AG09309 (cell line): ENCODE measurements around the gene RBX1.
"Not testable (repeated sequence)": the region's sequence is repeated elsewhere in the genome, so short reads cannot be mapped to it uniquely, and the experiment has no call there.

Experiments
- DNase-seq: peaks from one replicate; pipeline ENCODE4 v3.0.0-alpha.2; 2010; ENCODE audit warnings: low read depth
- H3K4me3 ChIP-seq: 2 replicates; pipeline ENCODE4 v1.5.1; 2011; ENCODE audit warnings: mild to moderate bottlenecking, low read depth, low read length, moderate library complexity; ENCODE audit not compliant: control insufficient read depth
- CTCF ChIP-seq: IDR thresholded peaks from 2 replicates; pipeline ENCODE4 v1.5.1; 2011; ENCODE audit warnings: mild to moderate bottlenecking, low read depth, low read length, inconsistent platforms; ENCODE audit not compliant: insufficient read depth, control insufficient read depth; ENCODE audit errors: missing control alignments

Gene RBX1

DNA sequence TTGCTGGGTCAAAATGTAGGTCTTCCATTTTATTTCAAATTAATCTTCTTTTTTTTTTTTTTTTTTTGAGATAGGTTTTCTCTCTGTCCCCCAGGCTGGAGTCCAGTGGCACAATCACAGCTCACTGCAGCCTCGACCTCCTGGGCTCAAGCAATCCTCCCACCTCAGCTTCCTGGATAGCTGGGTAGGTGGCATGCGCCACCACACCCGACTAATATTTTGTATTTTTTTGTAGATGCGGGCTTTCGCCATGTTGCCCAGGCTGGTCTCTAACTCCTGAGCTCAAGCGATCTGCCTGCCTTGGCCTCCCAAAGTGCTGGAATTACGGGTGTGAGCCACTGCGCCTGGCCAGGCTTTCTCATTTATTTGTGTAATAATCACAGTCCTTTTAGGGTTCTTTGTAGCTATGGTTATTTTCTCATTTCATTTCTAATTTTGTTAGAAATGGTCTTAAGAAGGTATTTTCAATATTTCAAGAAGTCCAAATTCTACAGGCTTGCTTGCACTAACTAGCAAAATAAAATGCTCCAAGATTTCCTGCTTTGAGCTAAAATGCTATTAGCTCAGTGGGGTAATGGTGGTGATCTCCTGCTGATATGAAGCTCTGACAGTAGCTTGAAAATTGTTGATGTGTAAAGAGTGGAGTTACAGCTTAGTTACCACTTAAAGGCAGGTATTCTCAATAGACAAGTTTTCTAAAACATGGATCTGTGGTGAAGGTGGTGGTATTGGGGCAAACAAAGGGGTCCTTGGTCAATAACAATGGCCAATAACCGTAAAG, 50.0 kb downstream of the RBX1 start:
- H3K4me3 ChIP-seq: no peak overlapping the region
- no peak for TF ChIP-seq CTCF
- no peak for DNase-seq

DNA sequence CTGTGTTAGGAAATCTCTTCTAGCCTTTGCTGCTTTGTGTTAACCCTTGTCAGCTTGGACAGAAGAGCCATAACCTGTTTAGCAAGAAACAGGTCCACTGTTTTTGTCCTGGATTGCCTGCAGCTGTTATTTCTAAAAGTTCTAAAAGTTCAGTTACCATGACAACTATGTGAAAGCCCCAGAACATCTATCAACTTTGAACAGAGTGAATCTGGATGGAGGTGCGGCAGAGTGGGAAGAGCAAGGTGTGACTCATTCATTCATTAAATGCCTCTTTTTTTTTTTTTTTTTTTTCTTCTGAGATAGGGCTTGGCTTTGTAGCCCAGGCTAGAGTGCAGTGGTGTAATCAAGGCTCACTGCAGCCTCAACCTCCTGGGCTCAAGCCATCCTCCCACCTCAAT, 50.5 kb downstream of the RBX1 start:
- no peak overlapping the region for H3K4me3 ChIP-seq
- DNase-seq: peak; percentile 1
- TF ChIP-seq CTCF: no peak

- H3K4me3 ChIP-seq: not testable (repeated sequence)
Observed at GRCh38 chr22:41002386-41002785, 51.2 kb downstream of the RBX1 start.

GRCh38 chr22:41003066-41003465, 51.9 kb downstream of the RBX1 start:
- no peak for TF ChIP-seq CTCF

More at GRCh38 chr22:41002386-41002785, 51.2 kb downstream of the RBX1 start:
- not testable (repeated sequence) for DNase-seq

DNA sequence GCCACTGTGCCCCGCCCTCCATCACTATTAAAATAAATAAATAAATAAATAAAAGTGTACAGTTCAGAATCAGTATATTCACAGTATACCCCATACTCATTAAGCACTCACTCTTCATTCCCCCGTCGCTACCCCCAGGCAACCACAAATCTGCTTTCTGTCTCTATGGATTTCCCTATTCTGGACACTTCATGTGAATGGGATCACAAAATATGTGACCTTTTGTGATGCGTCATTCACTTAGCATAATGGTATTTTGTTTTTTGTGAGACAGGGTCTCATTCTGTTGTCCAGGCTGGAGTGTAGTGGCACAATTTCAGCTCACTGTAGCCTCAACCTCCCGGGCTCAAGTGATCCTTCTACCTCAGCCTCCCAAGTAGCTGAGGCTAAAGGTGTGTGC, 52.8 kb downstream of the RBX1 start:
- no peak for TF ChIP-seq CTCF
- no peak overlapping the region for H3K4me3 ChIP-seq
- no peak for DNase-seq

More at GRCh38 chr22:41003066-41003465, 51.9 kb downstream of the RBX1 start:
- DNase-seq: no peak
- H3K4me3 ChIP-seq: no peak overlapping the region

GRCh38 chr22:41009222-41009948, 58.2 kb downstream of the RBX1 start:
- TF ChIP-seq CTCF: no peak

GRCh38 chr22:41015003-41015402, 63.8 kb downstream of the RBX1 start:
- DNase-seq: no peak
- TF ChIP-seq CTCF: no peak

More at GRCh38 chr22:41009222-41009948, 58.2 kb downstream of the RBX1 start:
- H3K4me3 ChIP-seq: no peak overlapping the region
- peak; percentile 21 for DNase-seq

More at GRCh38 chr22:41015003-41015402, 63.8 kb downstream of the RBX1 start:
- H3K4me3 ChIP-seq: no peak overlapping the region
